ENCODE measurements around the gene PMEPA1.

- TF ChIP-seq CTCF (IDR thresholded peaks at IDR 0.05): no peak
- no peak for TF ChIP-seq POLR2A (IDR thresholded peaks at IDR 0.05)
- no peak for TF ChIP-seq EP300 (IDR thresholded peaks at IDR 0.05)
Measured at GRCh38 chr20:57727863-57728262, 18.0 kb upstream of the PMEPA1 start.
